HG02588 (cell line): ENCODE data around the gene RHBDF1.

Experiments used
- ATAC-seq: cut with Tn5 transposase; IDR thresholded peaks from one replicate; pipeline ENCODE4 v1.9.1; 2021; ENCODE audit warnings: mild to moderate bottlenecking, moderate library complexity; ENCODE audit not compliant: unreplicated experiment

Gene RHBDF1

GRCh38 chr16:75580-76501 is 3.4 kb upstream of the RHBDF1 start:
- no peak for ATAC-seq

GRCh38 chr16:74747-75334 is 2.4 kb upstream of the RHBDF1 start:
- ATAC-seq, result no peak

GRCh38 chr16:74051-74746 is 1.8 kb upstream of the RHBDF1 start:
- no peak for ATAC-seq

- ATAC-seq, result no peak
Observed at GRCh38 chr16:71540-72401, 660 bp downstream of the RHBDF1 start.

DNA sequence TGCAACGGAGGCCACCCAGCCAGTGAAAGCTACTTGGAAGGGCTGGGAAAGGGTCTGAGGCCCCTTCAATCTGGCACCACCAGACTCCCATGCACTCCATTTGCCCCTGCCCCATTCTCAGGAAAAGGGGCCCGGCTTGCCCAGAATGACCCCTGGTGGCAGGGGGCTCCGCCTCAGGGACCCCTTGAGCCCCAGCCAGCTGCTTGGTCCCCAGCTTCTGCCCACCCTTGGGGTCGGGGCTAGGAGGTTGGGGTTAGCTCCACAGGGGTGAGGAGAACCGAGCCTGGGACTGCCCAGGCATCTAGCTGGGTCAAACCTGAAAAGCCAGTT is 1.3 kb downstream of the RHBDF1 start:
- no peak for ATAC-seq

DNA sequence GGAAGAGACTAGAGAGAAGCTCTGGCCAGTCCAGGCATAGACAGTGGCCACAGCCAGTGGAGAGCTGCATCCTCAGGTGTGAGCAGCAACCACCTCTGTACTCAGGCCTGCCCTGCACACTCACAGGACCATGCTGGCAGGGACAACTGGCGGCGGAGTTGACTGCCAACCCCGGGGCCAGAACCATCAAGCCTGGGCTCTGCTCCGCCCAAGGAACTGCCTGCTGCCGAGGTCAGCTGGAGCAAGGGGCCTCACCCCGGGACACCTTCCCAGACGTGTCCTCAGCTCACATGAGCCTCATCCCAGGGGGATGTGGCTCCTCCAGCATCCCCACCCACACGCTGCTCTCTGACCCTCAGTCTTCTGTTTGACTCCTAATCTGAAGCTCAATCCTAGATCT is 3.2 kb downstream of the RHBDF1 start:
- ATAC-seq, result no peak

GRCh38 chr16:67884-68789 is 4.3 kb downstream of the RHBDF1 start:
- ATAC-seq, result no peak

- no peak for ATAC-seq
Observed at GRCh38 chr16:67183-67791, 5.1 kb downstream of the RHBDF1 start.

DNA sequence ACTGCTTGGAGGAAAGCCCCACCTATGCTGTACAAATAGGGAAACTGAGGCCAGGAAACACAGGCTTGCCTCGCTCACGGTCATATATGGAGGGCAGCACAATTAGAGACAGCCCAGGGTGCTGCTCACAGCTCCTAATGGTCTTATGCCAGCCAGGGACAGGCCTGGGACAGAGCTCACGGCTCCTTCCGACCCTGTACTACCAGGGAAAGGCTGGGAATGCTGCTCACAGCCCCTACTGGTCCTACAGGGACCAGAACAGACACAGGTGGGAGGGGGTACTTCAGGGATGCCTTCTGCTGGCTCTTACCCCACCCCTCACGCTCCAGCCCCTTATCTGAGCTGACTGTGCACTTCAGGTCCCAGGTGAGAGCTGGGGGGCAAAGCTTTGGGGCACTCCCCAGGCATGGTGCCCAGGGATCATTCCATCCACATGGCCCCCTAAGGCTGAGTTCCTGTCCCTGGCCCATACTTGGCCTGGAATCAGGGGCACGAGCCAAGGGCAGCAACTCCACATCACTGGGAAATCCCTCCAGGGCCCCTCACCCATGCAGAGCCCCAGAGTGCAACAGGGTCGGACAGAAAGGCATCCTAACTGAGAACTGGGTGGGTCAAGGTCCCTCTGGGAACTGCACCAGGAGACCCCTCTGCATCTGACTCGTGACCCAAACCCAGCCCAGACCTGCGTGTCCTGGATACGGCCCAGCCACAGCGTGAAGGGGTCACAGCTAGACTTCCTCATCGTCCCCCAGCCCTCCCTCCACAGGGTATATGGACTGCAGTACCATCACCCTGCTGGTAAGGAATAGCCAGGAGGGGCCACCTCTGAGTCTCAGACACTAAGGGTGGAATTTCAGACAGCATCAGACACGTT is 5.9 kb downstream of the RHBDF1 start:
- no peak for ATAC-seq

- peak; percentile 44 for ATAC-seq
Observed at GRCh38 chr16:65745-66144, 6.7 kb downstream of the RHBDF1 start.

GRCh38 chr16:64914-65255 is 7.5 kb downstream of the RHBDF1 start:
- no peak for ATAC-seq

- no peak for ATAC-seq
Observed at GRCh38 chr16:63998-64913, 8.2 kb downstream of the RHBDF1 start.

DNA sequence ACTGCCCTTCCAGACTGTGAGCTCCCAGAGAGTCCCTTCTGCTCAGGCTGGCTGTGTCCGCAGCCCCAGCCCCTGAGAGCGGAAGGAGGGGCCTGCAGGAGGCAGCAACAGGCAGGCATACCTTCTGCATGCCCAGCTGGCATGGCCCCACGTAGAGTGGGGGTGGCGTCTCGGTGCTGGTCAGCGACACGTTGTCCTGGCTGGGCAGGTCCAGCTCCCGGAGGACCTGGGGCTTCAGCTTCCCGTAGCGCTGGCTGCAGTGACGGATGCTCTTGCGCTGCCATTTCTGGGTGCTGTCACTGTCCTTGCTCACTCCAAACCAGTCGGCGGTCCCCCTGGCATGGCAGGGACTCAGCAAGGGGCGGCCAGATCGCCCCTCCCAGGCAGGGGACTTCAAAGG is 9.0 kb downstream of the RHBDF1 start:
- no peak for ATAC-seq

DNA sequence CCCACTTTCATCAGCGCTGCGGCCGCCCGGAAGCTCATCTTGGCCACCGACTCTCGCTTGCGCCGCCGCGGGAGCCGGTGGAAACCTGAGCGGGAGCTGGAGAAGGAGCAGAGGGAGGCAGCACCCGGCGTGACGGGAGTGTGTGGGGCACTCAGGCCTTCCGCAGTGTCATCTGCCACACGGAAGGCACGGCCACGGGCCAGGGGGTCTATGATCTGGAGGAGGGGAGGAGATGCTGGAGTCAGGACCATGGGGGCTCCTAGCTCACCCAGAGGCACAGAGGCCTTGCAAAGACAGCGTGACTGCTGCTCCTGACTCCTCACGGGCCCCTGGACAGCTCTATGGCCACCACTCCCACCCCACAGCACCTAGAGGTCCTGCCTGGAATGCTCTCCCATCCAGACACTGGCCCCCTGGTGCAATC is 9.5 kb downstream of the RHBDF1 start:
- no peak for ATAC-seq

DNA sequence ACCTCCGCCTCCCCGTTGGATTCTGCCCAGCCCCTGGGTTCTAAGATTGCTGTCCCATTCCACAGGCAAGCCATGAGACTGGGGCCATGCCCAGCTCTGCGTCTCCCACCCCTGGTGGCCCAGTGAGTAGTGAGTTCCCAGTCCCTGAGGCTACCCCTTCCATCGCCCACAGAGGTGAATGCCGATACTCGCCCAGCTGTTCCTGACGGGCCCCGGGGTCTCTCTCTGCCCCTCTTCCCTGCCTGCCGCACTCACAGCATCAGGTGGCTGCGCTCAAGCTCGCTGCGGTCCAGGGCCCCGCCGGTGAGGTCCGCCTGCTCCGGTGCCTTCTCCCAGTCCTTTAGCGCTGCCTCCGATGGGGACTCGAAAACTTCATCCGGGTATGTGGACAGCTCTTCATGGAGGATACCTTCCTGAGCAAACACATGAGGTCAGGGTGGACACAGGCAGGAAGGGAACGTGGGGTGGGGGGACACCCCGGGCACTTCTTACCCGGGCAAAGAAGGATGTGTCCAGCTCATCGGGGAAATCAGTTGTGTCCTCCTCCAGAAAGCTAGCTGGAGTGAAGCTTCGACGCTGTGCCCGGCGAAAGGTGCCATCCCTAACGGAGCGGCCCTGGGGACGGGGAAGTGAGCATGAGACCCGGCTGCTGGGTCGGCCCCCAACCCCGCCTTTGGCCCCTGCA is 10.0 kb downstream of the RHBDF1 start:
- ATAC-seq, result no peak

DNA sequence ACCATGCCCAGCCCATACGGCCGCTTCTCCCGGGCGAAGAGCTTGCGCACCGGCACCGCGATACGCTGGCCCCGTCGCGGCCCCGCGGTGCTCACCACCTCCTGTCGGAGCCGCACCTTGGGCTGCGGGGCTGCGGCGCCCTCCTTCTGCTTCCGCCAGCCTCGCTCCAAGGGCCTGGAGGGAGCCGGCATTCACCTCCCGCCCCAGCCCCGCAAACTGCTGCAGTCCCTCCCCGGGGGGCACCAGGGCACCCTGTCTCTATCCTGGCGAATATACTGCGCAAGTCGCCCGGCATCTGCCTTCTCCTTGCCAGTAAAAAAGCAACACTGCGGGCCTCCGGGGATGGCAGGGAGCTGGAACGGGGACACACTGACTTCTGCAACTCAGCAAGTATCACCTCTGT is 10.6 kb downstream of the RHBDF1 start:
- ATAC-seq, result no peak
